H1 (cell line): ENCODE results near the gene ZNF318.

Experiments used
- ASH2L ChIP-seq: fragments of 200-600, 300-600 bp; sonication (generic); IDR thresholded peaks from one replicate; pipeline ENCODE4 v1.7.1; 2017; ENCODE audit warnings: low read length
- CREB1 ChIP-seq: IDR thresholded peaks from 2 replicates; pipeline ENCODE4 v1.6.1; 2012; ENCODE audit warnings: inconsistent platforms
- EP300 ChIP-seq, 2 experiments: IDR thresholded peaks; 1 replicate in 1 of 2; 2 replicates in 1 of 2; pipeline ENCODE4 v1.6.1; 2011 to 2012; ENCODE audit warnings: low read depth in 2 of 2, low read length in 2 of 2, mild to moderate bottlenecking in 2 of 2, borderline replicate concordance in 1 of 2, inconsistent platforms in 1 of 2, moderate library complexity in 1 of 2
- EZH2 ChIP-seq: fragments of 200-600 bp; sonication (generic); IDR thresholded peaks from 2 replicates; pipeline ENCODE4 v1.7.1; 2012; ENCODE audit warnings: low read depth, mild to moderate bottlenecking, moderate library complexity, low read length, inconsistent platforms; ENCODE audit not compliant: severe bottlenecking
- GABPA ChIP-seq: IDR thresholded peaks from 2 replicates; pipeline ENCODE4 v1.6.1; 2011; ENCODE audit warnings: mild to moderate bottlenecking, low read length, moderate library complexity, borderline replicate concordance; ENCODE audit not compliant: insufficient read depth
- MAX ChIP-seq: IDR thresholded peaks from 2 replicates; pipeline ENCODE4 v1.6.1; 2012; ENCODE audit warnings: inconsistent platforms
- NANOG ChIP-seq: IDR thresholded peaks from 2 replicates; pipeline ENCODE4 v1.6.1; 2011; ENCODE audit warnings: low read length, low read depth, mild to moderate bottlenecking, inconsistent platforms; ENCODE audit not compliant: insufficient read depth, poor library complexity, severe bottlenecking
- RAD21 ChIP-seq, 2 experiments: IDR thresholded peaks in 1 of 2; conservative IDR thresholded peaks in 1 of 2; 2 replicates each; pipeline ENCODE4 v1.6.1; 2011; ENCODE audit warnings: low read depth in 2 of 2, low read length in 2 of 2, improper control_type of control experiment in 1 of 2, inconsistent platforms in 1 of 2, mild to moderate bottlenecking in 1 of 2, moderate library complexity in 1 of 2
- TAF1 ChIP-seq: IDR thresholded peaks from 2 replicates; pipeline ENCODE4 v1.6.1; 2011; ENCODE audit warnings: mild to moderate bottlenecking, low read depth, low read length
- TCF12 ChIP-seq: IDR thresholded peaks from 2 replicates; pipeline ENCODE4 v1.6.1; 2011; ENCODE audit warnings: low read depth, mild to moderate bottlenecking, low read length
- TF ChIP-seq, protein P1 (sequence below), 3 experiments: IDR thresholded peaks; 1 replicate in 2 of 3; 2 replicates in 1 of 3; pipeline versions ENCODE4 v1.5.1 to v1.6.1; 2011; ENCODE audit warnings: low read length in 3 of 3, mild to moderate bottlenecking in 3 of 3, inconsistent platforms in 2 of 3, low read depth in 1 of 3, moderate library complexity in 1 of 3; ENCODE audit not compliant: insufficient read depth in 1 of 3; ENCODE audit errors: control extremely low read depth in 1 of 3
- TF ChIP-seq, protein P2 (sequence below): IDR thresholded peaks from 2 replicates; pipeline ENCODE4 v1.6.1; 2011; ENCODE audit warnings: low read length, improper control_type of control experiment
- TF ChIP-seq, protein P3 (sequence below): IDR thresholded peaks from 2 replicates; pipeline ENCODE4 v1.6.1; 2012; ENCODE audit warnings: low read length, inconsistent platforms

DNA sequence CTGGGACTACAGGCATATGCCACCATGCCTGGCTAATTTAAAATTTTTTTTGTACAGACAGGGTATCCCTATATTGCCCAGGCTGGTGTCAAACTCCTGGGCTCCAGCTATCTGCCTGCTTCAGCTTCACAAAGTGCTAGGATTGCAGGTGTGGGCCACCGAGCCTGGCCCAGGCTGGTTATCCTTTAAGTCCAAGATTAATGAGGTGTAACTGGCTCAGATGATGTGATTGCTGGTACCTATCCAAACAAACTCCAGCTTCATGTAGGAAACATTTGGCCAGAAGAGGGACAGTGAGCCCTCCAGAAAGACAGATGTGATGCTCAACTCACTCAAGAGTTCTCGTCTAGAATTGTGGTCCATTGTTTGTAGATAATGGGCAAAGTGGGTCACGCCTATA is 9.2 kb upstream of the ZNF318 start:
- TF ChIP-seq, protein P1, sequence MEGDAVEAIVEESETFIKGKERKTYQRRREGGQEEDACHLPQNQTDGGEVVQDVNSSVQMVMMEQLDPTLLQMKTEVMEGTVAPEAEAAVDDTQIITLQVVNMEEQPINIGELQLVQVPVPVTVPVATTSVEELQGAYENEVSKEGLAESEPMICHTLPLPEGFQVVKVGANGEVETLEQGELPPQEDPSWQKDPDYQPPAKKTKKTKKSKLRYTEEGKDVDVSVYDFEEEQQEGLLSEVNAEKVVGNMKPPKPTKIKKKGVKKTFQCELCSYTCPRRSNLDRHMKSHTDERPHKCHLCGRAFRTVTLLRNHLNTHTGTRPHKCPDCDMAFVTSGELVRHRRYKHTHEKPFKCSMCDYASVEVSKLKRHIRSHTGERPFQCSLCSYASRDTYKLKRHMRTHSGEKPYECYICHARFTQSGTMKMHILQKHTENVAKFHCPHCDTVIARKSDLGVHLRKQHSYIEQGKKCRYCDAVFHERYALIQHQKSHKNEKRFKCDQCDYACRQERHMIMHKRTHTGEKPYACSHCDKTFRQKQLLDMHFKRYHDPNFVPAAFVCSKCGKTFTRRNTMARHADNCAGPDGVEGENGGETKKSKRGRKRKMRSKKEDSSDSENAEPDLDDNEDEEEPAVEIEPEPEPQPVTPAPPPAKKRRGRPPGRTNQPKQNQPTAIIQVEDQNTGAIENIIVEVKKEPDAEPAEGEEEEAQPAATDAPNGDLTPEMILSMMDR (IDR thresholded peaks at IDR 0.05; ENCODE audit: control extremely low read depth in 1 of 3, insufficient read depth in 1 of 3, low read depth in 1 of 3, low read length in 3 of 3) = no peak
- TF ChIP-seq ASH2L (no peak), EP300 (IDR thresholded peaks at IDR 0.05; ENCODE audit: borderline replicate concordance in 1 of 2, low read depth in 2 of 2, low read length in 2 of 2) (no peak), GABPA (no peak), TAF1 (no peak), TCF12 (no peak), RAD21 (IDR thresholded peaks at IDR 0.05 in 1 of 2, conservative IDR thresholded peaks at IDR 0.05 in 1 of 2; ENCODE audit: low read depth in 2 of 2, low read length in 2 of 2) (no peak; a peak in 1 of 4 replicates), CREB1 (no peak), NANOG (no peak), EZH2 (no peak), MAX (no peak)
- TF ChIP-seq, protein P2, sequence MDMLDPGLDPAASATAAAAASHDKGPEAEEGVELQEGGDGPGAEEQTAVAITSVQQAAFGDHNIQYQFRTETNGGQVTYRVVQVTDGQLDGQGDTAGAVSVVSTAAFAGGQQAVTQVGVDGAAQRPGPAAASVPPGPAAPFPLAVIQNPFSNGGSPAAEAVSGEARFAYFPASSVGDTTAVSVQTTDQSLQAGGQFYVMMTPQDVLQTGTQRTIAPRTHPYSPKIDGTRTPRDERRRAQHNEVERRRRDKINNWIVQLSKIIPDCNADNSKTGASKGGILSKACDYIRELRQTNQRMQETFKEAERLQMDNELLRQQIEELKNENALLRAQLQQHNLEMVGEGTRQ = no peak
- TF ChIP-seq, protein P3, sequence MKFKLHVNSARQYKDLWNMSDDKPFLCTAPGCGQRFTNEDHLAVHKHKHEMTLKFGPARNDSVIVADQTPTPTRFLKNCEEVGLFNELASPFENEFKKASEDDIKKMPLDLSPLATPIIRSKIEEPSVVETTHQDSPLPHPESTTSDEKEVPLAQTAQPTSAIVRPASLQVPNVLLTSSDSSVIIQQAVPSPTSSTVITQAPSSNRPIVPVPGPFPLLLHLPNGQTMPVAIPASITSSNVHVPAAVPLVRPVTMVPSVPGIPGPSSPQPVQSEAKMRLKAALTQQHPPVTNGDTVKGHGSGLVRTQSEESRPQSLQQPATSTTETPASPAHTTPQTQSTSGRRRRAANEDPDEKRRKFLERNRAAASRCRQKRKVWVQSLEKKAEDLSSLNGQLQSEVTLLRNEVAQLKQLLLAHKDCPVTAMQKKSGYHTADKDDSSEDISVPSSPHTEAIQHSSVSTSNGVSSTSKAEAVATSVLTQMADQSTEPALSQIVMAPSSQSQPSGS = no peak
